CD4-positive, alpha-beta memory T cell (primary cell): ENCODE measurements around the gene CENPM. TPM values are rescaled to one million over a fixed set of nuclear protein-coding genes. Genes with fewer than 3 reads are reported as not detected.

Source experiments
- CTCF ChIA-PET: fragments of 350-600 bp; sonication (Branson Sonifier 250); formaldehyde crosslinking; loops from one replicate; lab custom pipeline; 2021; ENCODE audit warnings: inconsistent platforms; ENCODE audit not compliant: partially characterized antibody; lab: Charles Lee
- POLR2A ChIA-PET: fragments of 350-600 bp; sonication (Branson Sonifier 250); formaldehyde crosslinking; loops from one replicate; lab custom pipeline; 2021; ENCODE audit not compliant: partially characterized antibody; lab: Charles Lee
- DNase-seq, 5 donors: peaks; one replicate each; pipeline versions ENCODE4 v3.0.0 to v3.0.0-alpha.2; 2020 to 2022; ENCODE audit warnings: mixed read lengths in 1 of 5
- H3K27ac ChIP-seq: one replicate; pipeline ENCODE4 v1.7.0; 2013; ENCODE audit warnings: low read depth, low read length
- H3K27me3 ChIP-seq: 2 replicates; pipeline ENCODE4 v1.7.0; 2013; ENCODE audit warnings: mild to moderate bottlenecking, low read length, moderate library complexity; ENCODE audit not compliant: insufficient read depth
- H3K36me3 ChIP-seq: 2 replicates; pipeline ENCODE4 v1.7.0; 2013; ENCODE audit warnings: mild to moderate bottlenecking, low read length, moderate library complexity; ENCODE audit not compliant: insufficient read depth
- H3K4me1 ChIP-seq: 2 replicates; pipeline ENCODE4 v1.7.0; 2013; ENCODE audit warnings: mild to moderate bottlenecking, low read length, moderate library complexity; ENCODE audit not compliant: insufficient read depth
- H3K4me3 ChIP-seq, 2 donors: one replicate each; pipeline ENCODE4 v1.7.0; 2013; ENCODE audit warnings: low read length in 2 of 2, mild to moderate bottlenecking in 1 of 2
- H3K9me3 ChIP-seq, 2 donors: one replicate each; pipeline ENCODE4 v1.7.0; 2013; ENCODE audit warnings: low read length in 2 of 2, control low read depth in 1 of 2; ENCODE audit not compliant: control insufficient read depth in 1 of 2
- H3K27ac Mint-ChIP-seq, 7 donors: one replicate each; pipeline ENCODE4 v1.8.0; 2020 to 2021; ENCODE audit warnings: mixed read lengths in 7 of 7, mild to moderate bottlenecking in 6 of 7, inconsistent platforms in 3 of 7, moderate library complexity in 3 of 7
- H3K27me3 Mint-ChIP-seq, 2 donors: one replicate each; pipeline ENCODE4 v1.8.0; 2020 to 2021; ENCODE audit warnings: mixed read lengths in 2 of 2
- H3K36me3 Mint-ChIP-seq, 2 donors: one replicate each; pipeline ENCODE4 v1.8.0; 2020 to 2021; ENCODE audit warnings: mixed read lengths in 2 of 2, inconsistent platforms in 1 of 2, mild to moderate bottlenecking in 1 of 2
- H3K4me1 Mint-ChIP-seq, 4 donors: one replicate each; pipeline ENCODE4 v1.8.0; 2020 to 2021; ENCODE audit warnings: mixed read lengths in 4 of 4, mild to moderate bottlenecking in 1 of 4
- H3K4me3 Mint-ChIP-seq, 8 donors: one replicate each; pipeline ENCODE4 v1.8.0; 2020 to 2021; ENCODE audit warnings: mixed read lengths in 8 of 8, mild to moderate bottlenecking in 7 of 8, moderate library complexity in 6 of 8, inconsistent platforms in 3 of 8
- H3K9me3 Mint-ChIP-seq, 8 donors: one replicate each; pipeline ENCODE4 v1.8.0; 2020 to 2021; ENCODE audit warnings: mixed read lengths in 8 of 8, mild to moderate bottlenecking in 5 of 8, inconsistent platforms in 3 of 8, moderate library complexity in 1 of 8
- intact Hi-C: fragments of 100-400 bp; cut with micrococcal nuclease; formaldehyde crosslinking; loops from one replicate; pipeline ENCODE4 v1.15.1; 2023
- polyA plus RNA-seq, 2 donors: library from polyadenylated mRNA; unstranded; fragments of 300-500 nt; fragmentation: Illumina TruSeq; gene quantifications; one replicate each; pipeline ENCODE4 v1.2.3, GENCODE V29; 2021
- total RNA-seq, 2 experiments: library from RNA; stranded (reverse); gene quantifications; one replicate each; pipeline ENCODE4 v1.2.3, GENCODE V29; 2021

The CENPM gene
- total and polyA plus RNA-seq, 4 experiments from 2014 or later = 7.6 to 19.2 (median 13.1) TPM

DNA sequence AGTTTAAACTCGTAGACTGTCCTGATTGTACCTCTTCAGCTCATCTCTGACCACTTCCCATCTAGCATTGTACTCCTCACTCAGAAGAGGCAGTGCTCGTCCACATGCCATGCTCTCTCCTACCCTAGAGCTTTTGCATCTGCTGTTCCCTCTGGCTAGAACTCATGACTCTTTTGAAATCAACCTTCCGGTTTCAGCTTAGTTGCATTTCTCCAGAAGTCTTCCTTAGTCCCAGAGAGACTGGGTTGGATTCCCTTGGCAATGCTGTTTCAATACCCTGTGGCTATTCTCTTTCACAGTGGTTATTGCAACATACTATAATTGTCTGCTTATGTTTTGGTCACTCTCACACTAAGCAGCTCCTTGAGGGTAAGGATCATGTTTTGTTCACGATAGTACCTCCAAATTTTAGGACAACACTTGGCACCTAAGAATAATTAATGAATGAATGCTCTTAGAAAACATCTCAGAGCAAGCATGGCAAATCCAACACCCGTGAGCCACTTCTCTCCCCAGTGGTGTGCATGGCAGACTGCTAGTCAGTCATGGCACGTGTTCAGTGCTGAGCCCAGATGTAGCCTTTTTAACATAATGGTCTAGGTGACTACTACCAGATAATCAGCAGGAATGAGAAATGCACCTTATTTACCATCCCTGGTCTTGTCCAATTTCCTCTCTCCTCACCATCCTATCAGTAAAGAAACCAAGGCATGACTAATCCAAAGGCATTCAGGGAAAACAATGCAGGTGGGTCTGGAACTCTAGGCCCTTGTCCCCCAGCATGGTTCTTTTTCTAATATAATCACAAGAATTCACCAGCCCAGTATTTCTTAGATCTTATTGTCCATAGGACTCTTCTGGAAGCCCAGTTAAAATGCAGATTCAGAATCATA lies 36.8 kb upstream of the CENPM start:
- CTCF ChIA-PET = interaction anchor here (1.2 kb wide), 1 partner anchor 10 kb away, joined by 3 read pairs; no protein-coding TSS in a partner anchor
- POLR2A ChIA-PET = no interaction called here
- Histone ChIP-seq H3K9me3 (no peaks in the 10 kb centered on the region), H3K36me3 (no peaks in the 10 kb centered on the region), H3K27me3 (no peaks in the 10 kb centered on the region), H3K27ac (no peak overlapping the region), H3K4me1 (no peaks in the 10 kb centered on the region), H3K4me3 (no peak overlapping the region)
- Mint-ChIP-seq H3K27ac (no peak overlapping the region), H3K4me3 (no peak overlapping the region), H3K4me1 (no peaks in the 10 kb centered on the region), H3K9me3 (no peaks in the 10 kb centered on the region), H3K27me3 (no peaks in the 10 kb centered on the region), H3K36me3 (no peaks in the 10 kb centered on the region)
- intact Hi-C loops = no loop called here
- no peak for DNase-seq

GRCh38 chr22:41982865-41983264 lies 35.9 kb upstream of the CENPM start:
- Histone ChIP-seq H3K9me3 (no peaks in the 10 kb centered on the region), H3K27me3 (no peaks in the 10 kb centered on the region), H3K4me3 (no peak overlapping the region), H3K27ac (no peak overlapping the region), H3K36me3 (no peaks in the 10 kb centered on the region), H3K4me1 (no peaks in the 10 kb centered on the region)
- Mint-ChIP-seq H3K36me3 (no peaks in the 10 kb centered on the region), H3K27ac (no peak overlapping the region), H3K27me3 (peaks cover 2 to 3% of the 10 kb centered on the region in 2 donors), H3K4me1 (peaks cover 0 to 2% (median 0%) of the 10 kb centered on the region in 4 donors), H3K9me3 (no peaks in the 10 kb centered on the region), H3K4me3 (no peak overlapping the region)
- DNase-seq = no peak
- POLR2A ChIA-PET = no interaction called here
- CTCF ChIA-PET = interaction anchor here (1.2 kb wide), 1 partner anchor 11 kb away, joined by 3 read pairs; no protein-coding TSS in a partner anchor
- intact Hi-C loops = no loop called here

DNA sequence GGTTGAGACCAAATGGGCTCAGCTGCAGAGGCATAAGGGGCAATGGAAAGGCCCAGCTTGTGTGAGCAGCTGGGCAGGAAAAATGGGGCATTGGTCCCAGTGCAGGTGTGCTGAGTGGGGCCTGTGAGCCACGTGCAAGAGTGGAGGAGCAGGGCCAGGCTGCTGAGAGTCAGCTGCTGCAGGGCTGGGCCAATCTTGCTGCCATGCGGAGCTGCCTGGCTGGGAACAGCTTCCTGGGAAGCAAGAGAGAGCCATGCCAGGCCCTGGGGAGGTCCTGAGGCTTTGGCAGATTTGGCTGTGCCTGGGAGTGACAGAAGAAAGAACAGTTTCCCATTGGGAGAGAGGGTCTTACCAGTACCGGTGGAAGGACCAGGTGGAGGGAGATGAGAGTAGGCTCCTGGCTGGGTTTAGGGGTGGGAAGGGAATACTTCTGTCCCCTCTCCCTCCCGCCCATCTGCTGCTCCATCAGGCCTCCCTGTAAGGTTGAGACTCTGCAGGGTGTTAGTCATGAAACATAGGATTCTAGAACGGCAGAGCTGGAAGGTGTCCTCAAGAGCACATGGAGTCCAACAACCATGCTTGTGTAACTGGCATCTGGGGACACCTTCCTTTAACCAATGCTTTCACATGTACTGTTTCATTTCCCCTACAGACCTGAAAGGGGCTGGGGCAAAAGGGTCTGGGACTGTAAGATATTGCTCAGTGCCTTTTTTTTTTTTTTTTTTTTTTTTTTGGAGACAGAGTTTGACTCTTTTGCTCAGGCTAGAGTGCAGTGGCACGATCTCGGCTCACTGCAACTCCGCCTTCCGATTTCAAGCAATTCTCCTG lies 32.7 kb upstream of the CENPM start:
- no peak overlapping the region for H3K4me3 ChIP-seq
- H3K27ac ChIP-seq = no peak overlapping the region
- peaks cover 13 to 21% (median 16%) of the 10 kb centered on the region in 4 donors for H3K4me1 Mint-ChIP-seq
- H3K36me3 Mint-ChIP-seq = no peaks in the 10 kb centered on the region
- intact Hi-C loops = no loop called here
- ChIA-PET CTCF (interaction anchor here (0.7 kb wide), 1 partner anchor 100 kb away, joined by 8 read pairs; the partner anchor contains the start of gene SMDT1), POLR2A (no interaction called here)
- peaks cover 11 to 22% of the 10 kb centered on the region in 2 donors for H3K27me3 Mint-ChIP-seq
- H3K36me3 ChIP-seq = no peaks in the 10 kb centered on the region
- H3K9me3 Mint-ChIP-seq = no peaks in the 10 kb centered on the region
- H3K9me3 ChIP-seq = no peaks in the 10 kb centered on the region
- no peak overlapping the region for H3K27ac Mint-ChIP-seq
- H3K4me3 Mint-ChIP-seq = no peak overlapping the region
- H3K27me3 ChIP-seq = peaks cover 7% of the 10 kb centered on the region
- DNase-seq = no peak
- peaks cover 11% of the 10 kb centered on the region for H3K4me1 ChIP-seq

GRCh38 chr22:41978732-41979131 lies 31.8 kb upstream of the CENPM start:
- DNase-seq = no peak
- ChIA-PET POLR2A (no interaction called here), CTCF (no interaction called here)
- H3K27me3 ChIP-seq = peaks cover 7% of the 10 kb centered on the region
- no peak overlapping the region for H3K4me3 ChIP-seq
- H3K9me3 ChIP-seq = no peaks in the 10 kb centered on the region
- no peak overlapping the region for H3K27ac Mint-ChIP-seq
- H3K4me1 Mint-ChIP-seq = peaks cover 13 to 21% (median 16%) of the 10 kb centered on the region in 4 donors
- intact Hi-C loops = no loop called here
- no peaks in the 10 kb centered on the region for H3K9me3 Mint-ChIP-seq
- peak overlapping the region in 2 of 8 donors; percentile 17 to 25 for H3K4me3 Mint-ChIP-seq
- H3K27ac ChIP-seq = no peak overlapping the region
- H3K4me1 ChIP-seq = peaks cover 11% of the 10 kb centered on the region
- H3K27me3 Mint-ChIP-seq = peaks cover 15 to 24% of the 10 kb centered on the region in 2 donors
- H3K36me3 Mint-ChIP-seq = no peaks in the 10 kb centered on the region
- no peaks in the 10 kb centered on the region for H3K36me3 ChIP-seq

DNA sequence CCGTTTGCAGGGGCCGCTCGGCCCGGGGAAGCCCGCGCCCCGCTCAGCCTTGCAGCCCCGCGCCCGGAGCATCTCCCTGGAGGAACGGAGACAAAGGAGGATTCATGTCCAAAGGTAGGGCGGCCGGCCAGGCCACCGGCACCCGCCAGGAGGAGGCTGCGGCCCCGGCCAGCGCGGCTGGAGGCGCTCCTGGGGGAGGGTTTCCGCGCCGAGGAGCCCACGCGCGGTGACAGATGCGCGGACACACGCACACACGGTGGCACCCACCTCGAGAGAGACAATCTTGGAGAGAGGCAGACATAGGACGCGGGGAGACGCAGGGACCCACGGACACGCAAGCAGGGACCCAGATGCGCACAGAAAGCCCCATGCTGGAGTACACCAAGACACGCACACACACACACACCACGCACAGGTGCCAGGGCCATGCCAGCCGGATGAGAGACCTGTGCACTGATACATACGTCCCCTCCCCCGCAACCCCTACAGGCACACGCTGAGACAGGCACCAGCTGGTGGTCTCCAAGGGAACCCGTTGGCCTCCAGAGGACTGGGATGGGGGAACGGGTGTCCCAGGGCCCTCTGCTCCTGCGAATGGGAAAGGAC lies 30.1 kb upstream of the CENPM start:
- ChIA-PET CTCF (interaction anchor here (1.5 kb wide), 1 partner anchor 36 kb away, joined by 4 read pairs; no protein-coding TSS in a partner anchor), POLR2A (interaction anchor here (1.1 kb wide), 1 partner anchor 102 kb away, joined by 5 read pairs; the partner anchor contains the start of gene SMDT1)
- intact Hi-C loops = no loop called here
- Histone ChIP-seq H3K4me3 (peak overlapping the region; percentile 3 to 52), H3K4me1 (peaks cover 11% of the 10 kb centered on the region), H3K9me3 (no peaks in the 10 kb centered on the region), H3K27ac (no peak overlapping the region), H3K36me3 (no peaks in the 10 kb centered on the region), H3K27me3 (peaks cover 16% of the 10 kb centered on the region)
- DNase-seq = no peak
- H3K9me3 Mint-ChIP-seq = no peaks in the 10 kb centered on the region
- no peaks in the 10 kb centered on the region for H3K36me3 Mint-ChIP-seq
- no peak overlapping the region for H3K27ac Mint-ChIP-seq
- peaks cover 22 to 31% of the 10 kb centered on the region in 2 donors for H3K27me3 Mint-ChIP-seq
- H3K4me3 Mint-ChIP-seq = peak overlapping the region; percentile 59 to 75 (median 64)
- peaks cover 13 to 21% (median 16%) of the 10 kb centered on the region in 4 donors for H3K4me1 Mint-ChIP-seq

DNA sequence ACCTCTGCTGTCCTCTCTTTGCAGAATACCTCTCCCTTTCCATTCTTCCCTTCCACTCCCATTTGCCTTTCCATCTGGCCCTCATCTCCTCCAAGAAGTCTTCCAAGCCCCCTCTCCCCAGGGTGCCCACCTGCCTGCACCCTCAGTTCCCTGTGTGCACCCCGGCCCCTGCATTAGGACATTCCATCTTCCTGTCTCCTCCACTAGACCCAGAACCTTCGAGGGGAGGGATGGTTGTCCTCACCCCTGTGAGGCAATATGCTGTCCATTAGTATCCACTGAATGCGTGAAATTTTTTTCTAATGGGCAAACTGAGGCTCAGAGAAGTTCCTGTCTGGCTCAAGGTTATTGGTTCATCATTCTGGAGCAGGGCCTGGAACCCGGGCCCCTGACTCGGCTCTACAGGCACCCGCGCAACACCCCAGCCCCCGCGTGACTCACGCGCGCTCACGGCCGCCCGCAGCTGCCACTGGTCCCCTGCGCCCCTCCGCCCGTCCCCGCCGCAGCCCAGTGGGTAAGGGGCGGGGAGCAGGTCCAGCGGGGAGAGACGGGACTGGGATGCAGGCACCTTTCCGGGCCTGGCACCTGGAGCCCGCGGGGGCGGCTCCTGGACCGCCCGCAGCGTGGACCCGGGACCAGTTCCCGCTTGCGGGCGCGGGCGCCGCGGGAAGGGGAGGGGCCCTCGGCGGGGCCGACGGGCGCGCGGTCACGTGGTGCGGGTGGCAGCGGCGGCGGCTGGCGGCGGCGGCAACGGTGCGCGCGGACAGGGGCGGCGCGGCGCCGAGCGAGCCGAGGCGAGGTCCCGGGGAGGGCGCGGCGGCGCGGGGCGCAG lies 29.3 kb upstream of the CENPM start:
- H3K4me3 ChIP-seq = peak overlapping the region in 1 of 2 donors; percentile 28
- POLR2A ChIA-PET = interaction anchor here (1.1 kb wide), 1 partner anchor 103 kb away, joined by 3 read pairs; the partner anchor contains the start of gene SMDT1
- CTCF ChIA-PET = no interaction called here

More for the DNA sequence above, 29.3 kb upstream of the CENPM start:
- H3K27me3 Mint-ChIP-seq = peaks cover 22 to 33% of the 10 kb centered on the region in 2 donors
- peak overlapping the region; percentile 49 to 79 (median 71) for H3K4me3 Mint-ChIP-seq
- Histone ChIP-seq H3K9me3 (no peaks in the 10 kb centered on the region), H3K27ac (no peak overlapping the region), H3K27me3 (peaks cover 17% of the 10 kb centered on the region), H3K36me3 (no peaks in the 10 kb centered on the region), H3K4me1 (peaks cover 11% of the 10 kb centered on the region)
- H3K9me3 Mint-ChIP-seq = no peaks in the 10 kb centered on the region
- H3K36me3 Mint-ChIP-seq = no peaks in the 10 kb centered on the region
- peak in 4 of 5 donors; percentile 38 to 50 (median 43) for DNase-seq
- peak overlapping the region in 3 of 7 donors; percentile 4 to 32 (median 29) for H3K27ac Mint-ChIP-seq
- H3K4me1 Mint-ChIP-seq = peaks cover 13 to 21% (median 16%) of the 10 kb centered on the region in 4 donors
- intact Hi-C loops = no loop called here
